T-helper 2 cell treated with Interferon-gamma antibody and Interleukin-4, amounts not matched to agents 5 μg/mL and 100 μg/mL, for 36 hours (primary cell): ENCODE results near the gene SMIM10.
"Not testable (repeated sequence)": the region's sequence is repeated elsewhere in the genome, so short reads cannot be mapped to it uniquely, and the experiment has no call there.

ENCODE experiments used
- DNase-seq: peaks from one replicate; pipeline ENCODE4 v3.0.0; 2021; ENCODE audit warnings: low spot score
- H3K27ac Mint-ChIP-seq: one replicate; pipeline ENCODE4 v1.8.0; 2021; ENCODE audit warnings: mild to moderate bottlenecking, mixed read lengths
- H3K27me3 Mint-ChIP-seq: one replicate; pipeline ENCODE4 v1.8.0; 2021; ENCODE audit warnings: low read depth, mixed read lengths
- H3K36me3 Mint-ChIP-seq: one replicate; pipeline ENCODE4 v1.8.0; 2021; ENCODE audit warnings: low read depth, mixed read lengths
- H3K4me1 Mint-ChIP-seq: one replicate; pipeline ENCODE4 v1.8.0; 2021; ENCODE audit warnings: low read depth, mixed read lengths
- H3K4me3 Mint-ChIP-seq: one replicate; pipeline ENCODE4 v1.8.0; 2022; ENCODE audit warnings: mild to moderate bottlenecking, moderate library complexity, mixed read lengths
- H3K9me3 Mint-ChIP-seq: one replicate; pipeline ENCODE4 v1.8.0; 2021; ENCODE audit warnings: mixed read lengths

SMIM10 gene

DNA sequence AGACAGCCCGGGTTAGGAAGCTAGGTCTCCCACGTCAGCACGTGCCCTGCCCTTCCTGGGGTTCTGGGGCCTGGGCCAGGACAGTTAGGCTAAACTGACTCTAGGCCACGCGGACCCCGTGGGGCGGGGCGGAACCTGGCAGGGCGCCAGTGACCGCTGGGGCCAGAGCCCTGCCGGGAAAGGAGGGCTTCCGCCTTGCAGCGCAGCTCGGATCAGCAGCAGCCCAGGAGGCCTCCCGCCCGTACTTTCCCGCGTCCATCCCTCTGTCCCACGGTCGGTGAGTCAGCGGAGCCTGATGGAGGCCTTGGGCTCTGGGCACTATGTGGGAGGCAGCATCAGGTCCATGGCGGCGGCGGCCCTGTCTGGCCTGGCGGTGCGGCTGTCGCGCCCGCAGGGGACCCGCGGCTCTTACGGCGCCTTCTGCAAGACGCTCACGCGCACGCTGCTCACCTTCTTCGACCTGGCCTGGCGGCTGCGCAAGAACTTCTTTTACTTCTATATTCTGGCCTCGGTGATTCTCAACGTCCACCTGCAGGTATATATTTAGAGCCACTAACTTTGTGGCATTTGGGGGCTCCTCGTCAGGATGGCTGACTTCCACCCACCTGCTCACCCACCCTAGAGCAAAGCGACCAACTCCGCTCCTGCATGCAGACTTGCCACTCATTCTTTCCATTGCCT is at the start of gene SMIM10:
SMIM10 (plus strand) TSS at position 191 of the 681 bp plus-strand sequence; CDS start at position 296, 105 bp downstream.
- peak within 1 kb of the TSS; percentile 78 for H3K27ac Mint-ChIP-seq
- H3K4me3 Mint-ChIP-seq, result peak within 1 kb of the TSS; percentile 83
- peaks cover 11% of the 10 kb centered on the region for H3K4me1 Mint-ChIP-seq
- peaks cover 21% of the 10 kb centered on the region for H3K27me3 Mint-ChIP-seq
- DNase-seq, result peak; percentile 45
- H3K36me3 Mint-ChIP-seq, result no peaks in the 10 kb centered on the region
- H3K9me3 Mint-ChIP-seq, result no peaks in the 10 kb centered on the region

DNA sequence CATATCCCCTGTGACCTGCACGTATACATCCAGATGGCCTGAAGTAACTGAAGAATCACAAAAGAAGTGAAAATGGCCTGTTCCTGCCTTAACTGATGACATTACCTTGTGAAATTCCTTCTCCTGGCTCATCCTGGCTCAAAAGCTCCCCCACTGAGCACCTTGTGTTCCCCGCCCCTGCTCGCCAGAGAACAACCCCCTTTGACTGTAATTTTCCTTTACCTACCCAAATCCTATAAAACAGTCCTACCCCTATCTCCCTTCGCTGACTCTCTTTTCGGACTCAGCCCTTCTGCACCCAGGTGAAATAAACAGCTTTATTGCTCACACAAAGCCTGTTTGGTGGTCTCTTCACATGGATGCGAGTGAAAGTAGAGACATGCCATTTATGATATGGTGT is 44.4 kb upstream of the SMIM10 start:
- H3K4me1 Mint-ChIP-seq, H3K27ac Mint-ChIP-seq, DNase-seq, H3K4me3 Mint-ChIP-seq, H3K36me3 Mint-ChIP-seq, H3K27me3 Mint-ChIP-seq, H3K9me3 Mint-ChIP-seq: not testable (repeated sequence)

DNA sequence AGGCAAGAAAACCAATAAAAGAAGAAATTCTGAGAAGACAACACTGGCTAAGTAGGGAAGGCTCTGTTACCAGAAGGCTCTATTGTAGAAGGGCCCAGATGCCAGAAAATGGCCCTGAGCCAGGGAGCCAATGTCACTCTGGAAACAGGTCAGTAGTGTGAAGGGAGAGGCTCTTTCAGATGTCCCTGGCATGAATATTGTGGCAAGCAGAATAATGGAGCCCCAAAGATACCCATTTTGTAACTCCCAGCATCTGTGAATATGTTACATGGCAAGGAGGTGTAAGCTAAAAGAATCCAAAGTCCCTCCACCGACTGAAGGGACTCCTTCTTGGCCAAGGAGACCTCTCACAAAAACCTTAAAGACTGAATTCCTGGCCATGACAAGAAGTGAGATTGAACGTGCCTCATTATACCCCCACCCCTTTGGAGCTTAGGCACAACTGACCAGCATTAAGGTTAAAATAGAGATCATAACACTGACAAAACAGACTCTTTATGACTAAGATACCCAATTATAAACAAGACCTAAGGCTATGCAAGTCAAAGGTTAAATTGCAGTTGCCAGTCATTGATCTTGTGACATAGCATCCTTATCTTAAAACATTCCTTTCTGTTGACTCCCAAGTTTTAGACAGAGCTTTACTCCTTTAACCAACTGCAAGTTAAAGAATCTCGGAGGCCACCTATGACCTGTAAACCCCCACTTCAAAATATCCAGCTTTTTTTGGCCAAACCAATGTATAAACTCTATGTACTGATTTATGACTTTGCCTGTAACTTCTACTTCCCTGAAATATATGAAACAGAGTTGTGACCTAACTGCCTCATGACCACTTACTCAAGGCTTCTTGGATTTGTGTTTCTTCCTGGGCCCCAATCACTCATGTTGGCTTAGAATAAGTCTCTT is 42.2 kb upstream of the SMIM10 start:
- Mint-ChIP-seq H3K4me1 (peaks cover 2% of the 10 kb centered on the region), H3K4me3 (no peak overlapping the region), H3K27ac (no peak overlapping the region), H3K9me3 (no peaks in the 10 kb centered on the region), H3K36me3 (no peaks in the 10 kb centered on the region), H3K27me3 (no peaks in the 10 kb centered on the region)
- DNase-seq, result no peak

DNA sequence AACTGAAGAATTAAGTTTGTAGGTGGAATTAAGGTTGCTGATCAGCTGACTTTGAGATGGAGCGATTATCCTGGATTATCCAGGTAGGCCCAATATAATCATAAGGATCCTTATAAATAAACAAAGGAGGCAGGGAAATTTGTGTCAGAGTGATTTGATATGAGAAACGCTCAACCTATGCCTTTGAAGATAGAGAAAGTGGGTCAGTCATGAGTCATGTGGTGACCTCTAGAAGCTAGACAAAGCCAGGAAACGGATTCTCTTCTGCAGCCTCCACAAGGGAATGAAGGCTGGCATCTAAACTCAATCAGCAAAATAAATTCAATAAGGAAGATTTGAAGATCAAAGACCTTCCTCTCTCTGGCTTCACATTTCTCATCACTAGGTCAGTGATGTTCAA is 41.5 kb upstream of the SMIM10 start:
- no peak overlapping the region for H3K4me3 Mint-ChIP-seq
- no peak overlapping the region for H3K27ac Mint-ChIP-seq
- H3K27me3 Mint-ChIP-seq, result no peaks in the 10 kb centered on the region
- no peaks in the 10 kb centered on the region for H3K9me3 Mint-ChIP-seq
- H3K4me1 Mint-ChIP-seq, result peaks cover 2% of the 10 kb centered on the region
- DNase-seq, result no peak
- H3K36me3 Mint-ChIP-seq, result no peaks in the 10 kb centered on the region

DNA sequence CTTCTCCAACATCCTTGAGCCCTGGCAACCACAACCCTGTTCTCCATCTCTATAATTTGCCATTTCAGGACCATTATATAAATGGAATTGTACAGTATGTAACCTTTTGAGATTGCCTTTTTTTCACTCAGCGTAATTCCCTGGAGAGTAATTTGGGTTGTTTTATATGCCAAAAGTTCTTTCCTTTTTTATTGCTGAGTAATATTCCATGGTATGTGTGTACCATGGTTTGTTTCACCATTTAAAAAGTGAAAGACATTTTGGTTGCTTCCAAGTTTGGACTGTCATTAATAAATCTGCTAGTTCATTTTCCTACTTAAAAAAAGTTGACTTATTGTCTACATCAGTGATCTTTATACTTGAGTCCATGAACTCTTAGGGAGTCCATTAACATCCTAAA is 33.0 kb upstream of the SMIM10 start:
- DNase-seq, result no peak
- Mint-ChIP-seq H3K4me3 (no peak overlapping the region), H3K27me3 (peaks cover 7% of the 10 kb centered on the region), H3K9me3 (no peaks in the 10 kb centered on the region), H3K27ac (no peak overlapping the region), H3K4me1 (no peaks in the 10 kb centered on the region), H3K36me3 (no peaks in the 10 kb centered on the region)

DNA sequence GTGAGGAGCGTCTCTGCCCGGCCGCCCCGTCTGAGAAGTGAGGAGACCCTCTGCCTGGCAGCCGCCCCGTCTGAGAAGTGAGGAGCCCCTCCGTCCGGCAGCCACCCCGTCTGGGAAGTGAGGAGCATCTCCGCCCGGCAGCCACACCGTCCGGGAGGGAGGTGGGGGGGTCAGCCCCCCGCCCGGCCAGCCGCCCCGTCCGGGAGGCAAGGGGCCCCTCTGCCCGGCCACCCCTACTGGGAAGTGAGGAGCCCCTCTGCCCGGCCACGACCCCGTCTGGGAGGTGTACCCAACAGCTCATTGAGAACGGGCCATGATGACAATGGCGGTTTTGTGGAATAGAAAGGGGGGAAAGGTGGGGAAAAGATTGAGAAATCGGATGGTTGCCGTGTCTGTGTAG is 30.4 kb upstream of the SMIM10 start:
- not testable (repeated sequence) for H3K9me3 Mint-ChIP-seq, H3K4me3 Mint-ChIP-seq, H3K27ac Mint-ChIP-seq, DNase-seq, H3K36me3 Mint-ChIP-seq, H3K4me1 Mint-ChIP-seq
- peaks cover 12% of the 10 kb centered on the region for H3K27me3 Mint-ChIP-seq

DNA sequence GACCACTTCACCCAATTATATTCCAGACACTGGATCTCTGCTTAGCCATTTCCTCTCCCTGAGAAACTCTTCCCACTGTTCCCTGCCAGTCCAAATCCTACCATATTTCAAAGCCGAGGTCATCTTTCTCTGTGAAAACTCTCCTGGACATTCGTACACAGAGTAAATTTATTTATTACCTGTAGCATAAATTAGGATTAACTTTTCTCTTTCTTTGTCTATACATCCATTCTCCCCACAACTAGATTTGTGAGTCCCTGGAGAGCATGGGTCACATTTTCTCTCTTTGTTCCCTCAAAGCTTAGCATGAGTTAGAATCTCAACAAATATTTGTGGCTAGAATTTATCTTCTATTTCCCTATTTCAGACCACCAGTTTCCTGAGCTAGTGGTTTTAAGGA is 27.8 kb upstream of the SMIM10 start:
- no peak for DNase-seq
- H3K4me1 Mint-ChIP-seq, result no peaks in the 10 kb centered on the region
- no peaks in the 10 kb centered on the region for H3K9me3 Mint-ChIP-seq
- H3K4me3 Mint-ChIP-seq, result no peak overlapping the region
- H3K27me3 Mint-ChIP-seq, result peaks cover 12% of the 10 kb centered on the region
- no peak overlapping the region for H3K27ac Mint-ChIP-seq
- no peaks in the 10 kb centered on the region for H3K36me3 Mint-ChIP-seq

DNA sequence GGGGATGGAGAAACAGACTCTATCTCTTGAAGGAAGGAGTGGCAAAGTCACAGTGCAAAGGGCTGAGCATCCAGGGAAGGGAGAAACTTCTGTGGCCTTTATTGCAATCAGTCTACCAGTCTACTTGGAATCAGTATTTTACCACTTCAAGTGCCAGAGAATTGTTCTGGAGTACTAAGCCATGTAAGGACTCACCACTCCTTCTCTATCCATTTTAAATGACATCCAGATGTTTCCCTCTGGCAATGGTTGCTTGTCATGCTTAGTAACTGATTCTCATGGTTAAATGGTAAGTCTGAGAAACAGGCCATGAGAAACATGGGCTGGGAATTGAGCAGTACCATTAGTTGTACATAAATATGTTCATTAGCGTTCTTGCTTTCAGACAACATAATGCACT is 21.1 kb upstream of the SMIM10 start:
- DNase-seq, result no peak
- no peaks in the 10 kb centered on the region for H3K4me1 Mint-ChIP-seq
- H3K27ac Mint-ChIP-seq, result no peak overlapping the region
- H3K4me3 Mint-ChIP-seq, result no peak overlapping the region
- H3K9me3 Mint-ChIP-seq, result no peaks in the 10 kb centered on the region
- H3K36me3 Mint-ChIP-seq, result no peaks in the 10 kb centered on the region
- peaks cover 7% of the 10 kb centered on the region for H3K27me3 Mint-ChIP-seq

DNA sequence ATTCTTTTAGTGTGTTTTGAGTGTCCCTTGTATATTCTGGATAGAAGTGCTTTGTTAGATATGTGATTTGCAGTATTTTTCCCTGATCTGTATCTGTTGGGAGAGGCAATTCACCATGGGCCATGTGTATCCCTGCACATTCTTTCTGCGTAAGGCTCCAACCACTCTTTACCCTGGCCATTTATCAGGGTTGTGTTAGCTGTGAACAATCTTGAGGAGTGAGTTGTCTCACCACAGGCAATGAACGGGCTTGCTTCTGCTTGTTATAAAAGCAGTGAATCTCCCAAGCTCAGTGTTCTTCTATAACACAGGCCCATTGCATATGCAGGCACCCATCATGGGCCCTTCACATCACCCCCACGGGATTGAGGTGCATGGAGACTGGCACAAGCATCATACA is 18.9 kb upstream of the SMIM10 start:
- Mint-ChIP-seq H3K27ac (no peak overlapping the region), H3K9me3 (no peaks in the 10 kb centered on the region), H3K36me3 (no peaks in the 10 kb centered on the region), H3K27me3 (peaks cover 6% of the 10 kb centered on the region), H3K4me3 (no peak overlapping the region), H3K4me1 (no peaks in the 10 kb centered on the region)
- DNase-seq, result no peak

DNA sequence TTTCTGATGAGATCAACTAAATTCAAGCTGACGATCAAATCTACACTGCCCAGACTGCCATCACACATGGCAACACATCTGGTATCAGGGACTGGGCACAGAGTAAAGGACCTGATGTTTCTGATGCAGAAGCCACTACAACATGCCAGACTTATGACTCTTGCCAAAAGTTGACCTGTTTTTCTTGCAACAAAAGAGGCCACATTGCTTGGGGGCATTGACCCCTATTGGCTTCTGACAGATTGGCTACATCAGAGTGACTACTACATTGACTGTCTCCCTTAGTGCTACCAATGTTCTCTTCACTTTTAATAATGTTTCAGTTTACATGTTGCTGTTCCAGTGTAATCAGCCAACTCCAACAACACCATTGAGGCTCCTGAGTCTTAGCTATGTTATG is 15.3 kb upstream of the SMIM10 start:
- H3K9me3 Mint-ChIP-seq, result no peaks in the 10 kb centered on the region

DNA sequence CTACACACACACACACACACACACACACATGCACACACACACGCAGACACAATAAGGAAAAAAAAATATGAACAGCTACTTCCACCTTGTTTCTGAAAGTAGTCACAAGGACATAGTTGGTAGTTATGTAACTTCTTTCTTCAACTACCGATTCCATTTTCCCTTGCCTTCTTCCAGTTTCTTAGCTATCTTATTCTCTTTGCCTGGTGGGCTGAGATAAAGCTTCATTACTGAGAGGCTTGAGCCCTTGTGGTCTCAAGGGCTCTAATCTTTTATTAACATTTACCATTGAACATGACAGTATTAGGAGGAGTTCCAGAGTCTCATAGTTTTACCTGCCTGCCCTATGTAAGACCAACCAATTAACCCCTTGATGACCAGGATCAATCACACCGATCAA is 8.9 kb upstream of the SMIM10 start:
- Mint-ChIP-seq H3K36me3 (no peaks in the 10 kb centered on the region), H3K27ac (no peak overlapping the region), H3K4me1 (peaks cover 2% of the 10 kb centered on the region), H3K4me3 (no peak overlapping the region), H3K27me3 (peaks cover 19% of the 10 kb centered on the region), H3K9me3 (no peaks in the 10 kb centered on the region)
- no peak for DNase-seq

More for the DNA sequence above, 15.3 kb upstream of the SMIM10 start:
- Mint-ChIP-seq H3K4me3 (no peak overlapping the region), H3K4me1 (no peaks in the 10 kb centered on the region), H3K27me3 (peaks cover 20% of the 10 kb centered on the region), H3K27ac (no peak overlapping the region), H3K36me3 (no peaks in the 10 kb centered on the region)
- no peak for DNase-seq

DNA sequence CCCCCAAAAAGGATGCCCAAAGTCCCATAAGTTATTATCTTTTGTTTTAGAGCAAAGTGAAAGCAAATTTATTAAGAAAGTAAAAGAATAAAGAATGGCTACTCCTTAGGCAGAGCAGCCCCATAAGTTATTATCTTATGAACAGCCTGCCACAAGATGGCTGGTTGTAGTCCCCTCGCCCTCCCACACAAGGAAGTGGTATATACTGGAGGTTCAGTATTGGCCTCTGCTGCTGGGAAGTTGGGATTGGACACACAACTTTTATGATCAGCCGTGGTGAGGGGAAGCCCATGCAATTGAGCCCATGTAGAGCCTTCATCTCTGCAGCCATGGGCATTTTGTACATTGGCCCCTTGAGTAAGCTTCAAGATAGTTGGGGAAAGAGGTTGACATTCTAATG is 8.0 kb upstream of the SMIM10 start:
- Mint-ChIP-seq H3K27me3 (peaks cover 17% of the 10 kb centered on the region), H3K4me1 (peaks cover 2% of the 10 kb centered on the region), H3K9me3 (no peaks in the 10 kb centered on the region), H3K4me3 (no peak overlapping the region), H3K36me3 (no peaks in the 10 kb centered on the region), H3K27ac (no peak overlapping the region)
- DNase-seq, result no peak

DNA sequence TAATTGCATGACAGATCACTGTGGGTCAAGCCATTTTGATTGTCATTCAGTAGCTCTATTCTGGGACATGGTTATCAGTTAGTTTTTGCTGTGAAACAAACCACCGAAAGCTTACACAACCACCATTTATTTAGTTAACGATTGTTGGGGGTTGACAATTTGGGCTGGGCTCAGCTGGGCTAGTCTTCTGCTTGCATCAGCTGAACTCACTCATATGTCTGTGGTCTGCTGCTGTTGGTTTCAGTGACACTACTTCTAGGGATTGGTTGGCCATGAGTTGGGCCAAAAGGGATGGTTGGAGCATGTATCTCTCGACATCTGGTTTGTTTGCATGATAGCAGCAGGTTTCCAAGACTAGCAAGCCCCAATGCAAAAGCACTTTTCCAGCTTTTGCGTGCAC is 5.3 kb upstream of the SMIM10 start:
- Mint-ChIP-seq H3K9me3 (no peaks in the 10 kb centered on the region), H3K27ac (no peak overlapping the region), H3K4me3 (no peak overlapping the region), H3K36me3 (no peaks in the 10 kb centered on the region), H3K4me1 (peaks cover 7% of the 10 kb centered on the region), H3K27me3 (peaks cover 12% of the 10 kb centered on the region)
- no peak for DNase-seq

DNA sequence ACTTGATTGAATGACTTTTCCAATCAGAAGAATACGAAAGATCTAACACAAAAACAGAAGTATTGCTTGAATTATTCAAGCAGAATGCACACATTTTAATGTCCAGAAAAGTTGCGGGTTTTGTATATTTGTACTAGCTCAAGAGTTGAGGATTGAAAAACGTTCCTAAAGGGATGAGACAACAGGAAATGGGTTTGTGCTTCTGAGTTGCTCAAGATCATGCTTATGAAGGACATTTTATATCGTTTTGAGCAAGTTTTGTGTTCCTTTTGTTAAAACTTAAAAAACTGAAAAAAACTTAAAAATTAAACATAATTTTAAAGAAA is 353 bp upstream of the SMIM10 start:
- H3K36me3 Mint-ChIP-seq, result no peaks in the 10 kb centered on the region
- H3K27me3 Mint-ChIP-seq, result peaks cover 21% of the 10 kb centered on the region
- H3K4me1 Mint-ChIP-seq, result peaks cover 11% of the 10 kb centered on the region
- H3K27ac Mint-ChIP-seq, result no peak overlapping the region
- H3K4me3 Mint-ChIP-seq, result peak overlapping the region; percentile 70
- H3K9me3 Mint-ChIP-seq, result no peaks in the 10 kb centered on the region
- no peak for DNase-seq
